ENCODE measurements around the gene HRH3.

Gene HRH3

GRCh38 chr20:62215991-62216635, 4.0 kb downstream of the HRH3 start:
- Mint-ChIP-seq H3K27ac (no peak overlapping the region), H3K27me3 (ENCODE audit: low read depth, poor library complexity) (peaks cover 77% of the 10 kb centered on the region)

GRCh38 chr20:62215020-62215990, 4.8 kb downstream of the HRH3 start:
- no peaks in the 10 kb centered on the region for H3K36me3 Mint-ChIP-seq (ENCODE audit: low read depth)
- H3K27ac Mint-ChIP-seq, result no peak overlapping the region

More at GRCh38 chr20:62215991-62216635, 4.0 kb downstream of the HRH3 start:
- TF ChIP-seq CTCF (IDR thresholded peaks at IDR 0.05), result no peak
- no peaks in the 10 kb centered on the region for H3K9me3 Mint-ChIP-seq
- no peaks in the 10 kb centered on the region for H3K36me3 Mint-ChIP-seq (ENCODE audit: low read depth)
- no peak for DNase-seq
- H3K4me1 Mint-ChIP-seq, result peaks cover 7% of the 10 kb centered on the region
- H3K4me3 Mint-ChIP-seq, result no peak overlapping the region

DNA sequence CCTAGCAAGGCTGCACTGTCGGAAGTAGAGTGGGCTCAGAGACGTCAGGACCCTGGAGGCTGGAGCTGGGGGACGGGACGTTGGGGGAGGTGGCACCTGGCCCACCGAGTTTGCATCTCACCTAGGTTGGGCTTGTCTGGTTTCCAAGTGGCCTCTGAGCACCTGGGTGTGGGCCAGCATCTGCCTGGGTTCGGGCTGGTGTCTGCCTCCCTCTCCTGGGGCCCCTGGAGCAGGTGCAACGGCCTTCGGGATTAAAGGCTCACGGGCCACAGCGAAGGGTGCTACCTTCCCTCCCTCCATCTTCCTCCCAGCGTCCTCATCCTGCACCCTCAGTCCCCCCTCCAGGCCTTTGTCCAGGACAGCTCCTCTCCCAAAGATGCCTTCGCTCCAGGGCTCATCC, 6.0 kb downstream of the HRH3 start:
- peaks cover 72% of the 10 kb centered on the region for H3K27me3 Mint-ChIP-seq (ENCODE audit: low read depth, poor library complexity)
- H3K27ac Mint-ChIP-seq, result no peak overlapping the region

More at GRCh38 chr20:62215020-62215990, 4.8 kb downstream of the HRH3 start:
- H3K4me1 Mint-ChIP-seq, result peaks cover 4% of the 10 kb centered on the region
- TF ChIP-seq CTCF (IDR thresholded peaks at IDR 0.05), result no peak
- H3K9me3 Mint-ChIP-seq, result no peaks in the 10 kb centered on the region
- H3K27me3 Mint-ChIP-seq (ENCODE audit: low read depth, poor library complexity), result peaks cover 74% of the 10 kb centered on the region
- no peak overlapping the region for H3K4me3 Mint-ChIP-seq
- DNase-seq, result no peak

GRCh38 chr20:62212299-62212698, 7.8 kb downstream of the HRH3 start:
- no peaks in the 10 kb centered on the region for H3K36me3 Mint-ChIP-seq (ENCODE audit: low read depth)
- no peak for DNase-seq
- no peaks in the 10 kb centered on the region for H3K9me3 Mint-ChIP-seq
- no peak overlapping the region for H3K27ac Mint-ChIP-seq
- H3K4me1 Mint-ChIP-seq, result peaks cover 14% of the 10 kb centered on the region
- H3K4me3 Mint-ChIP-seq, result no peak overlapping the region
- peaks cover 58% of the 10 kb centered on the region for H3K27me3 Mint-ChIP-seq (ENCODE audit: low read depth, poor library complexity)
- no peak for TF ChIP-seq CTCF (IDR thresholded peaks at IDR 0.05)

More for the DNA sequence above, 6.0 kb downstream of the HRH3 start:
- H3K9me3 Mint-ChIP-seq, result no peaks in the 10 kb centered on the region
- no peak overlapping the region for H3K4me3 Mint-ChIP-seq
- H3K4me1 Mint-ChIP-seq, result peaks cover 7% of the 10 kb centered on the region
- no peak for TF ChIP-seq CTCF (IDR thresholded peaks at IDR 0.05)
- DNase-seq, result no peak
- H3K36me3 Mint-ChIP-seq (ENCODE audit: low read depth), result no peaks in the 10 kb centered on the region

DNA sequence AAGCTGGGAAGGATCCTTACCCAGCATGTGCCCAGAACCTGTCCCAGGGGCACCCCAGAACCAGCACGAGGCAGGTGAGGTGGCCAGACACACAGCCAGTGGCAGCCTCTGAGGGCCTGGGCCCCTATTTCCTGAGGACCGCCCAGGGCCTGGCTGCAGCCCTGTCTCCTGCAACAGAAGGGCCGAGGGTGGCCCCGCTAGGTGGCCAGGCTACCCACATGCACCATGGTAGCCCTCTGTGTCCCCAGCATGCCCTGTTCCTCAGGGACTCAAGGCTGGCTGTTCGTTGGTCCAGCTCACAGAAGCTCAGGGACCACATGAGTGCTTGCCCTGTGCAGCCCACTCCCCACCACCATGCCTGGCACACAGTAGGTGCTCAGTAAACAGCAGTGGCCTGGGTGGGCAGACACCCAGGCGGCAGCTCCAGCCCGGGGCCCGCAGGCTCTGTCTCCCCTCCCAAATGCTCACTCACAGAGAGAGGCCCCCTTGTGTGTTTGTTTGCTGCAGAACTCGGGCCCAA, 8.2 kb downstream of the HRH3 start:
- Mint-ChIP-seq H3K9me3 (no peaks in the 10 kb centered on the region), H3K4me1 (peaks cover 14% of the 10 kb centered on the region), H3K27me3 (ENCODE audit: low read depth, poor library complexity) (peaks cover 54% of the 10 kb centered on the region), H3K4me3 (no peak overlapping the region), H3K36me3 (ENCODE audit: low read depth) (no peaks in the 10 kb centered on the region), H3K27ac (no peak overlapping the region)
- TF ChIP-seq CTCF (IDR thresholded peaks at IDR 0.05), result no peak
- no peak for DNase-seq
